Tibial nerve (tissue), 4 donors: ENCODE measurements around the gene ANGPTL4. TPM values are rescaled to one million over a fixed set of nuclear protein-coding genes. Genes with fewer than 3 reads are reported as not detected.

Source experiments
- DNase-seq, 2 donors: peaks; one replicate each; pipeline ENCODE4 v3.0.0-alpha.2; 2019; ENCODE audit warnings: low spot score in 2 of 2
- H3K27ac ChIP-seq, 4 donors: fragments of 200-600 bp; sonication (generic) in 3 of 4; one replicate each; pipeline ENCODE4 v1.5.1; 2017 to 2019; ENCODE audit warnings: mild to moderate bottlenecking in 1 of 4
- H3K27me3 ChIP-seq, 2 donors: fragments of 200-600 bp; sonication (generic) in 1 of 2; one replicate each; pipeline versions ENCODE4 v1.5.1 to v1.6.0; 2017 to 2019
- H3K36me3 ChIP-seq, 3 donors: fragments of 200-600 bp; sonication (generic); one replicate each; pipeline ENCODE4 v1.5.1; 2018 to 2019
- H3K4me1 ChIP-seq, 4 donors: fragments of 200-600 bp; sonication (generic) in 3 of 4; one replicate each; pipeline ENCODE4 v1.5.1; 2017 to 2019
- H3K4me3 ChIP-seq, 4 donors: fragments of 200-600 bp; sonication (generic) in 3 of 4; one replicate each; pipeline ENCODE4 v1.5.1; 2017 to 2019; ENCODE audit warnings: mild to moderate bottlenecking in 1 of 4, moderate library complexity in 1 of 4
- H3K9me3 ChIP-seq, 4 donors: fragments of 200-600 bp; sonication (generic) in 3 of 4; one replicate each; pipeline ENCODE4 v1.5.1; 2017 to 2019
- CTCF ChIP-seq, 5 experiments: fragments of 200-600 bp in 3 of 5; fragments of 450-650 bp in 2 of 5; sonication (generic) in 3 of 5; IDR thresholded peaks; one replicate each; pipeline ENCODE4 v1.5.1; 2016 to 2019; ENCODE audit warnings: antibody characterized with exemption in 5 of 5, mild to moderate bottlenecking in 3 of 5, moderate library complexity in 2 of 5
- EP300 ChIP-seq, 2 donors: sonication (generic); formaldehyde crosslinking; IDR thresholded peaks; one replicate each; pipeline ENCODE4 v1.6.1; 2017; ENCODE audit warnings: antibody characterized with exemption in 2 of 2, mild to moderate bottlenecking in 1 of 2
- POLR2A ChIP-seq, 2 donors: fragments of 450-650 bp; IDR thresholded peaks; one replicate each; pipeline ENCODE4 v1.6.1; 2017; ENCODE audit warnings: antibody characterized with exemption in 2 of 2, mild to moderate bottlenecking in 2 of 2, moderate library complexity in 2 of 2
- WGBS, 2 donors: methylation state at CpG; one replicate each; pipeline ENCODE4 v1.1.5; 2018; 5-methylcytosine and 5-hydroxymethylcytosine counted together
- small RNA-seq: library from RNA; depleted of rRNA; stranded (forward); fragments of <200 nt; gene quantifications from one replicate; pipeline ENCODE3, GENCODE V24; 2016
- total RNA-seq, 4 donors: library from RNA; depleted of rRNA; stranded (reverse); fragments of >200 nt; gene quantifications; one replicate each; pipeline ENCODE4 v1.1.0, GENCODE V29; 2016

ANGPTL4 gene
- total RNA-seq, 4 donors from 2014 or later, result 52.2 to 256 (median 75.6) TPM

GRCh38 chr19:8416796-8417195, 52.8 kb downstream of the ANGPTL4 start:
- no peak overlapping the region for H3K27ac ChIP-seq
- H3K9me3 ChIP-seq, result no peaks in the 10 kb centered on the region
- no peaks in the 10 kb centered on the region for H3K27me3 ChIP-seq
- peaks cover 0 to 28% (median 10%) of the 10 kb centered on the region in 4 donors for H3K4me1 ChIP-seq
- DNase-seq, result no peak
- 86 to 89% methylated on average over 4 of the region's 4 CpGs for WGBS, 2 donors
- H3K4me3 ChIP-seq, result no peak overlapping the region
- TF ChIP-seq EP300 (IDR thresholded peaks at IDR 0.05) (no peak), CTCF (IDR thresholded peaks at IDR 0.05) (no peak), POLR2A (IDR thresholded peaks at IDR 0.05) (no peak)
- H3K36me3 ChIP-seq, result peaks cover 0 to 14% (median 0%) of the 10 kb centered on the region in 3 donors

- Histone ChIP-seq H3K9me3 (no peaks in the 10 kb centered on the region), H3K27me3 (no peaks in the 10 kb centered on the region), H3K4me1 (peaks cover 0 to 22% (median 16%) of the 10 kb centered on the region in 4 donors), H3K27ac (peak overlapping the region in 1 of 4 donors; percentile 1), H3K36me3 (peaks cover 0 to 30% (median 0%) of the 10 kb centered on the region in 3 donors), H3K4me3 (no peak overlapping the region)
- TF ChIP-seq EP300 (IDR thresholded peaks at IDR 0.05), result no peak
- TF ChIP-seq POLR2A (IDR thresholded peaks at IDR 0.05), result no peak
- no peak for TF ChIP-seq CTCF (IDR thresholded peaks at IDR 0.05)
- WGBS, 2 donors, result 76 to 80% methylated on average over 25 to 28 of the region's 28 CpGs
- DNase-seq, result no peak
These were observed 57.8 kb downstream of the ANGPTL4 start for GRCh38 chr19:8421484-8422461.

- no peaks in the 10 kb centered on the region for H3K9me3 ChIP-seq
- peak; percentile 96 to 99 for DNase-seq
- TF ChIP-seq CTCF (IDR thresholded peaks at IDR 0.05) (no peak), EP300 (IDR thresholded peaks at IDR 0.05) (peak; percentile 82 to 96)
- 7% methylated on average over 9 of the region's 9 CpGs for WGBS, 2 donors
- peaks cover 0 to 22% (median 16%) of the 10 kb centered on the region in 4 donors for H3K4me1 ChIP-seq
- H3K27ac ChIP-seq, result peak overlapping the region; percentile 67 to 95 (median 80)
- H3K4me3 ChIP-seq, result peak overlapping the region in 1 of 4 donors; percentile 26
- no peaks in the 10 kb centered on the region for H3K27me3 ChIP-seq
- H3K36me3 ChIP-seq, result peaks cover 0 to 43% (median 0%) of the 10 kb centered on the region in 3 donors
These were observed 59.9 kb downstream of the ANGPTL4 start for GRCh38 chr19:8423817-8424223.

Small RNA genes lying within 50 kb of the gene (small RNA-seq; reads per million reads assigned to genes)
- gene MIR4999, result not detected

Other genes starting within 250 kb of the ANGPTL4 start
- gene FBN3, start 214.6 kb upstream of the ANGPTL4 start, total RNA-seq, result 1 to 10 TPM in 1 of 4 donors, under 1 TPM in 1, not detected in 2; 0.20 to 2.5 TPM
- gene CERS4, start 154.8 kb upstream of the ANGPTL4 start, total RNA-seq, result 10 to 100 TPM; 56.9 to 73.5 (median 67.1) TPM
- gene CD320, start 55.8 kb upstream of the ANGPTL4 start, total RNA-seq, result 100 to 1,000 TPM in 1 of 4 donors, 10 to 100 TPM in 3; 64.7 to 109 (median 83.9) TPM
- 10 to 100 TPM in 3 of 4 donors, 1 to 10 TPM in 1; 4.5 to 22.1 (median 16.0) TPM for gene NDUFA7, start 42.8 kb upstream of the ANGPTL4 start, total RNA-seq
- 100 to 1,000 TPM; 398 to 559 (median 412) TPM for gene RPS28, start 42.7 kb upstream of the ANGPTL4 start, total RNA-seq
- gene KANK3, start 20.9 kb upstream of the ANGPTL4 start, total RNA-seq, result 10 to 100 TPM; 13.8 to 34.8 (median 20.1) TPM
- gene RAB11B, start 26.2 kb downstream of the ANGPTL4 start, total RNA-seq, result 100 to 1,000 TPM in 1 of 4 donors, 10 to 100 TPM in 3; 35.6 to 147 (median 68.9) TPM
- gene MARCHF2, start 49.1 kb downstream of the ANGPTL4 start, total RNA-seq, result 100 to 1,000 TPM; 149 to 242 (median 184) TPM
- gene HNRNPM, start 80.8 kb downstream of the ANGPTL4 start, total RNA-seq, result 100 to 1,000 TPM; 139 to 251 (median 164) TPM
- gene PRAM1, start 138.5 kb downstream of the ANGPTL4 start, total RNA-seq, result 1 to 10 TPM; 1.3 to 3.6 (median 1.6) TPM
- gene ZNF414, start 150.0 kb downstream of the ANGPTL4 start, total RNA-seq, result 10 to 100 TPM; 10.3 to 62.4 (median 21.2) TPM
- 10 to 100 TPM; 20.3 to 61.5 (median 21.7) TPM for gene MYO1F, start 213.3 kb downstream of the ANGPTL4 start, total RNA-seq
- 100 to 1,000 TPM in 1 of 4 donors, 10 to 100 TPM in 3; 37.3 to 140 (median 66.6) TPM for gene ADAMTS10, start 246.6 kb downstream of the ANGPTL4 start, total RNA-seq